GM12874 (cell line): ENCODE results near the gene QSOX1.
A peak's percentile ranks its signal among the peaks of the same experiment; 100 is the strongest.

Source experiments
- CTCF ChIP-seq: IDR thresholded peaks from 2 replicates; pipeline ENCODE4 v1.5.1; 2011; ENCODE audit warnings: low read depth, mild to moderate bottlenecking, control low read depth, low read length, moderate library complexity; ENCODE audit not compliant: insufficient read depth

QSOX1 gene

GRCh38 chr1:180185971-180186645, 31.4 kb downstream of the QSOX1 start:
- TF ChIP-seq CTCF, result no peak

- no peak for TF ChIP-seq CTCF
Observed at GRCh38 chr1:180186831-180187230, 32.2 kb downstream of the QSOX1 start.

- no peak for TF ChIP-seq CTCF
Observed at GRCh38 chr1:180187626-180188025, 33.0 kb downstream of the QSOX1 start.

GRCh38 chr1:180188091-180188506, 33.4 kb downstream of the QSOX1 start:
- peak; percentile 71 for TF ChIP-seq CTCF

- no peak for TF ChIP-seq CTCF
Observed at GRCh38 chr1:180188684-180189175, 34.1 kb downstream of the QSOX1 start.

GRCh38 chr1:180190091-180190490, 35.4 kb downstream of the QSOX1 start:
- no peak for TF ChIP-seq CTCF

GRCh38 chr1:180192172-180192571, 37.5 kb downstream of the QSOX1 start:
- no peak for TF ChIP-seq CTCF
